Hematopoietic multipotent progenitor cell treated with erythropoietin and hydrocortisone succinate and interleukin-3 and kit ligand, for 8 days (in vitro differentiated cells): ENCODE measurements around the gene LRIG1.

Experiments used
- DNase-seq: peaks from one replicate; pipeline ENCODE4 v3.0.0-alpha.2; 2015

Gene LRIG1, protein sequence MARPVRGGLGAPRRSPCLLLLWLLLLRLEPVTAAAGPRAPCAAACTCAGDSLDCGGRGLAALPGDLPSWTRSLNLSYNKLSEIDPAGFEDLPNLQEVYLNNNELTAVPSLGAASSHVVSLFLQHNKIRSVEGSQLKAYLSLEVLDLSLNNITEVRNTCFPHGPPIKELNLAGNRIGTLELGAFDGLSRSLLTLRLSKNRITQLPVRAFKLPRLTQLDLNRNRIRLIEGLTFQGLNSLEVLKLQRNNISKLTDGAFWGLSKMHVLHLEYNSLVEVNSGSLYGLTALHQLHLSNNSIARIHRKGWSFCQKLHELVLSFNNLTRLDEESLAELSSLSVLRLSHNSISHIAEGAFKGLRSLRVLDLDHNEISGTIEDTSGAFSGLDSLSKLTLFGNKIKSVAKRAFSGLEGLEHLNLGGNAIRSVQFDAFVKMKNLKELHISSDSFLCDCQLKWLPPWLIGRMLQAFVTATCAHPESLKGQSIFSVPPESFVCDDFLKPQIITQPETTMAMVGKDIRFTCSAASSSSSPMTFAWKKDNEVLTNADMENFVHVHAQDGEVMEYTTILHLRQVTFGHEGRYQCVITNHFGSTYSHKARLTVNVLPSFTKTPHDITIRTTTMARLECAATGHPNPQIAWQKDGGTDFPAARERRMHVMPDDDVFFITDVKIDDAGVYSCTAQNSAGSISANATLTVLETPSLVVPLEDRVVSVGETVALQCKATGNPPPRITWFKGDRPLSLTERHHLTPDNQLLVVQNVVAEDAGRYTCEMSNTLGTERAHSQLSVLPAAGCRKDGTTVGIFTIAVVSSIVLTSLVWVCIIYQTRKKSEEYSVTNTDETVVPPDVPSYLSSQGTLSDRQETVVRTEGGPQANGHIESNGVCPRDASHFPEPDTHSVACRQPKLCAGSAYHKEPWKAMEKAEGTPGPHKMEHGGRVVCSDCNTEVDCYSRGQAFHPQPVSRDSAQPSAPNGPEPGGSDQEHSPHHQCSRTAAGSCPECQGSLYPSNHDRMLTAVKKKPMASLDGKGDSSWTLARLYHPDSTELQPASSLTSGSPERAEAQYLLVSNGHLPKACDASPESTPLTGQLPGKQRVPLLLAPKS

DNA sequence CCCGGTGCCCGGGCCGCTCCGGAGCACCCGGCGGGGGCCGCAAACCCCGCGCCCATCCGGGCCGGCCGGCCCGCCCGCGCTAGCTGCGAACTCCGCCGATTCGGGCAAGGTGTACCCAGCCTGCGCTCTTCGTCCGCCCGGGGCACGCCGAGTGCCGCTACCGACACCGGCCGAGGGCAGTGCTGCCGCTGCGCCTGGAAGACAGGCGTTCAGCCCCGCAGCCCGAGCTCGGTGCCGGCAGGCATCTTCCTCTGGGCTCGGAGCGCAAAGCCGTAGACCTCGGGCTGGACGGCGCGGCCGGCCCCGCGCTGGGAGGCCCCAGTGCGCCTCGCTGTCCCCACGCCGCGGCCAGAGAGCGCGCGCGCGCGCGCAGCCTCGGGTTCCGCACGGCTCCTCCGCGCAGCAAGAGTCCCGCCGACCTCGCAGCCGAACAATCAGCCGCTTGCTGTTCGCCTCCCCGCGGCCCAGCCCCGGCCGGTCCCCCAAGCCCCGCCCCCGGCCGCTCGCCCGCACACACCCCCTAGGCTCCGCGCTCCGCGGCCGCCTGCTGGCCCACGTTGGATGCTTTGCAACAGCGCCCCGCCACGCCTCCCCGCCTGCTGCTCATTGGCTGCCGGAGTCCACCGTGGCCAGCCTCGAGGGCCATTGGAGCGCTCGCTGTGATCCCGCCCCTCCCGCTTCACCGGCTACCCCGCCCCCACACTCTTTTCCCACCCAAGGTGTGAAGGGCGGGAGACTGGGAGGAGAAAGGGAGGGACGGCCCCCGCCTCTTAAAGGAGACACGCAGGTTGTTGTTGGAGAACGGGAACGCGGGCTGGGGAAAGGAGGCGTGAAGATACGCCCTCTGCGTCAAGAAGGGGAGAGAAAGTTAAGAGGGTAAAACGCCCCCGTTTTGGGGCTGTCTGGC is at the start of gene LRIG1:
LRIG1 (minus strand) TSS at position 447 of the 907 bp plus-strand sequence. CDS start 615 bp downstream, outside the sequence.
- peak; percentile 94 for DNase-seq

DNA sequence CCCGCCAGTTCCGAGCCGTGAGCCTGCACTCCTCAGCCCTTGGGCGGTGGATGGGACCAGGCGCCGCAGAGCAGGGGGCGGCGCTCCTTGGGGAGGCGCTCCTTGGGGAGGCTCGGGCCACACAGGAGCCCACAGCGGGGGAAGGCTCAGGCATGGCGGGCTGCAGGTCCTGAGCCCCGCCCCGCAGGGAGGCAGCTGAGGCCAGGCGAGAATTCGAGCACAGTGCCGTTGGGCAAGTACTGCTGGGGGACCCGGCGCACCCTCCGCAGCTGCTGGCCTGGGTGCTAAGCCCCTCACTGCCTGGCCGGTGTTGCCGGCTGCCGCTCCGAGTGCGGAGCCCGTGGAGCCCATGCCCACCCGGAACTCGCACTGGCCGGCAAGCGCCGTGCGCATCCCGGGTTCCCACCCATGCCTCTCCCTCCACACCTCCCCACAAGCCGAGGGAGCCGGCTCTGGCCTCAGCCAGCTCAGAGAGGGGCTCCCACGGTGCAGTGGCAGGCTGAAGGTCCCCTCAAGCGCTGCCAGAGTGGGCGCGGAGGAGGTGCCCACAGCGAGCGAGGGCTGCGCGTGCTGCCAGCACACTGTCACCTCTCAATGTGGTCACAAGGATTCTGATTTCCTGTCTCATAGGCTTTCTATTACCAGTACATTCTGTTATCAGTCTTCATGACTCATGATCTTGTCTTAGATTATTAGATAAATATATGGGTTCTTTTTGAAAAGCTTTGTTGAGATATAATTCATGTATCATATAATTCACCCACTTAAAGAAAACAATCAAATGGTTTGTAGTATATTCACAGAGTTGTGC is 44.0 kb upstream of the LRIG1 start:
- DNase-seq = no peak

DNA sequence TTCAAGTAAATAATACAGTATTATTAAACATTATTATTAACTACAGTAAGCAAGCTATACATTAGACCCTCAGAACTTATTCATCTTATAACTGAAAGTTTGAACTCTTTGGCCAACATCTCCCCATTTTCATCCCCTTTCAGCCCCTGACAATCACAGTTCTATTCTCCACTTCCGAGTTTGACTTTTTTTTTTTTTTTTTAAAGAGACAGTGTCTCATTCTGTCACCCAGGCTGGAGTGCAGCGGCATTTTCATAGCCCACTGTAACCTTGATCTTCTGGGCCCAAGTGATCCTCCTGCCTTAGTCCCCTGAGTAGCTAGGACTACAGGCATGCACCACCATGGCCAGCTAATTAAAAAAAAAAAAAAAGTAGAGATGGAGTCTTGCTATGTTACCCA is 41.3 kb upstream of the LRIG1 start:
- no peak for DNase-seq

DNA sequence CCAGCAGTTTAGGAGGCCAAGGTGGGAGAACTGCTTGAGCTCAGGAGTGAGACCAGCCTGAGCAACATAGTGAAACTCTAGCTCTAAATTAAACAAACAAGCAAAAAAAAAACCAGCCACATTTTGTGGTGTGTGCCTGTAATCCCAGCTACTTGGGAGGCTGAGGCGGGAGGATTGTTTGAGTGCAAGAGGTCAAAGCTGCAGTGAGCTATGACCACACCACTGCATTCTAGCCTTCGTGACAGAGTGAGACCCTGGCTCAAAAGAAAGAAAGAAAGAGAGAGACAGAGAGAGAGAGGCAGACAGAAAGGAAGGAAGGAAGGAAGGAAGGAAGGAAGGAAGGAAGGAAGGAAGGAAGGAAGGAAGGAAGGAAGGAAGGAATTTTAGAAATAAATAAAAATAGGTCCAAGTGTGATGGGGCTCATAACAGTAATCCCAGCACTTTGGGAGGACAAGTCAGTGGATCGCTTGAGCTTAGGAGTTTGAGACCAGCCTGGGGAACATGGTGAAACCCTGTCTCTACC is 38.7 kb upstream of the LRIG1 start:
- no peak for DNase-seq

DNA sequence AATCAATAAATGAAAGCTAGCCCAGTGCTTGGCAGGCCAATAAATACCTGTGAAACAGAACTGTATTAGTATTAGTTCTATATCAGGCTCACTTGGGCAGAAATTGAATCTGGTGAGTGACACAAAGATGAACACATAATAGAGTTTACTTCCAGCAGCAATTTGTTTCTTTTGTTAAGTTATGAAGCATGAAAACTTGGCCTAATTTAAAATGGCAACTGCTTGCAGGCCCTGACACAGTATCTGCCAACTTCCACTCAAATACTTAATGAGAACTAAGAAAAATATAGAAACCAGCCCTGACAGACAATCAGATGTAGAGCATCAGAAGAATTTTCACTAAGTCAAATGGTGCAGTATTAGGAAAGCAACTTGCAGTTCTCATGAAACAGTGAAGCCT is 37.6 kb upstream of the LRIG1 start:
- DNase-seq = no peak

DNA sequence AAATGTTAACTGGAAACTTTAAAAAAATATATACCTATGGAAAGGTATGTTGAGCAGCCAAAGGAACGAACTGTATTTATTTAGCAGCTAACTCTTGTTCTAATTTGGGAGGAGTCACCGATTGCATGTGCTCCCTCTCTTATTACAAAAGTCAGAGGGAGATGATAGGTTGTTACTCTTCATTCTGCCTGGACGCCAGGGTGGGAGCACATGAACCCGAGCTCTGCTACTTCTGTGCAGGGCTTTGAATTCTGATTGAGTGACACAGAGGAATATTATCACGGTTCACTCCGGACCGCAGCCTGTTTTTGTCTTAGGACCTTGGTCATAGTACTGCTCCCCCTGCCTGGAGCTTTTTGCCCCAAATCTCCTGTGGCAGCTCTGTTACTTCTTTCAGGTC is 36.9 kb upstream of the LRIG1 start:
- DNase-seq = no peak

DNA sequence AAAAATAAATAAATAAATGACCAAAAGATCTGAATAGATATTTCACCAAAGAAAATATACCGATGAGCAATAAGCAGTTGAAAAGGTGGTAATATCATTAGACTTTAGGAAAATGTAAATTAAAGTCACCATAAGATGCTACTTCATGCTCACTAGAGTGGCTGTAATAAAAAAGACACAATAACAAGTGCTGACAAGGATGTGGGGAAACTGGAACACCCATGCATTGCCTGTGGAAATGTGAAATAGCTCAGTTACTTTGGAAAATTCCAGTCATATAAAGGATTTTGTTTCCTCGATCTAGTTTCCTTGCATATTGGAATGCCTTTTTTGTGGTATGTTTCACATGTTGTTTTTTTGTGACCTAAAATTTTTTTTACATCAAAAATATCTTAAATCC is 36.0 kb upstream of the LRIG1 start:
- DNase-seq = no peak

DNA sequence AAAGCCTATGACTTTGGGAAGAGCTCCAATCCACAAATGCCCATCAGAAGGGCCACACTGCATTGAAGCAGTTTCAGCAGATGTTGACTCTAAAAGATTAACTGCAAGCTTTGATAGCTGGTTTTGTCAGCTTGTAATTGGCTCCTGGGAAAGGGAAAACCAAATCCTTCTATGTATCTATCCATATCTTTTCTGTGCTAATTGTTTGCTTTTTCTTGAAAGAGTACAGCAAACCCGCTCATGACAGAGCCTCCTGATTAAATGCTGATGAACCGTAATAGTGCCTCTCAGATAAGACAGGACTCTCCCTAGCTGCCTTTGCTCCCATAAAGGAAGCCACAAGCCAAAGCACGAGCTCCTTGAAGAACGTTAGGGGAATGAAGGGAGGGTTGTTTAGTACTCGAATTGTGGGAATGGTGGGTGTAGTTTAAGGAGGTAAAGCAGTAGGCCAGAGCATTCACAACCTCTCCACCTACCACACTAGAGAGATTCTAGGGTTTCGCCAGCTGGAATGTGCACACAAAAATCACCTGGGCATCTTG is 33.6 kb upstream of the LRIG1 start:
- DNase-seq = no peak

DNA sequence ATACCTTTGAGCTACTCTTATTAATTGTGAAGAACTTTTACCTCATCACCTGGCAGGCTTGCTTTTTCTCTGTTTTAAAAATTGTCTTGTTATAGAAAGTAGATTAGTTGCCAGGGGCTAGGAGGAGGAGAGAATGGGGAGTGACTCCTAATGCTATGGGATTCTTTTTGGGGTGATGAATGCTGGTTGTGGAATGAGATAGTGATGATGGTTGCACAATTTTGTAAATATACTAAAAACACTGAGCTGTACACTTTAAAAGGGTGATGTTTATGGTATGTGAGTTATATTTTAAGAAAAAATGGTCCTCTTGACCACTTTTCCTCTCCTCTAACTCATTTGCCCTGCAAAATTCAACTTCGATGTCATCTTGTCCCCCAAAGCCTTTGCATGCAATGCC is 31.8 kb upstream of the LRIG1 start:
- DNase-seq = no peak

DNA sequence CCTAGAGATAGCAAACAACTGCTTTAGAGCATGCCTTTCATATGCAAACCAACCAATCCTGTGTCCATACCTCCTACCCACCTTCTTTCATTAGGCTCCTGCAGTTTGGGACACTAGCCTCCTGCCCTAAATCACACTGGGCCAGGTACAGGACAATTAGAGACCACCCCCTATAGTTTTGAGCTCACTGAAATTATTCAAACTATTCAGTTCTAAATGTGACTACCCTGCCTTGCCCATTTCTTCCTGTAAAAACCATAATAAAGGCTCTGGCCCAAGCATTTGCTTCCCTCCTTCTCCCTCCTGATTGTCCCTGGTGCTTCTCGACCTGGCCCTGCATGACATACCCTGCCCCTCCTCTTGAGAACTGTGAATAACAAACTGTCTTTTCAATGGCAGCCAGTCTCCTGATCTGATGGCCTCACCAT is 31.4 kb upstream of the LRIG1 start:
- DNase-seq = no peak

DNA sequence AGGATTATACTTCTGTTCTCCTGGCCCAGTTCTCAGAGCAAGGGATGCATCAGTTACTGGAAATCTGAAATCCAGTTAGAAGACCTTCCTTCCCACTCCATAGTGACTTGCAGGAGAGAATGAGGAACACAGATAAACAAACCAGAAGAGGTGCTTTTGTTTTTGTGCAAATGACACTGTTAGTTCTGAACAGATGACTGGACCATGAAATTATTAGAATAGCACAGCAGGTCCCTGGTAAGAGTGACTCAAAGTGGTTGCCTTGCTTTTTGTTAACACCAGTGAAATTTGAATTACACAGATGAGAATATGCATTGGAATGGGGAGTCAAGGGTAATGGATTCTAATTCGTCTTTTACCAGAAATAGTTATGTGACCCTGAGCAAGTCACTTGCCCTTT is 30.4 kb upstream of the LRIG1 start:
- DNase-seq = no peak

DNA sequence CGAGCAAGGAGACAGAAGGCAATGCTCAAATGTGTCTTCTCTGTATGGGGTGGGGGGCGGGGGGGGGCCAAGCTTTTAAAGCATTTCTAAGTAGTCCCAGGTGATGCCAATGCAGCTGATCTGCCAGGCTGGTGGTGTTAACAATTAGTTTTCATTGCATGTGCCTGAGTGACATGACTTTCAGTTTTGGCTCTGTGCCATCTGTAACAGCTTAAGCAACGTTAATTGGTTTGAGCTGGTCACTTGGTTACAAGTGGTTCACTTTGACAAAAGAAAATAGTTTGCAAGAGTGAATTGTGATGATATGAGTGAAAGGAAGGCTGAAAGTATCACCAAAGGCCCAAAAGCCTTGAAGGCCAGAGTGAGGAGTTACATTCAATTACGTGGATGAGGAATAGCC is 26.4 kb upstream of the LRIG1 start:
- no peak for DNase-seq

DNA sequence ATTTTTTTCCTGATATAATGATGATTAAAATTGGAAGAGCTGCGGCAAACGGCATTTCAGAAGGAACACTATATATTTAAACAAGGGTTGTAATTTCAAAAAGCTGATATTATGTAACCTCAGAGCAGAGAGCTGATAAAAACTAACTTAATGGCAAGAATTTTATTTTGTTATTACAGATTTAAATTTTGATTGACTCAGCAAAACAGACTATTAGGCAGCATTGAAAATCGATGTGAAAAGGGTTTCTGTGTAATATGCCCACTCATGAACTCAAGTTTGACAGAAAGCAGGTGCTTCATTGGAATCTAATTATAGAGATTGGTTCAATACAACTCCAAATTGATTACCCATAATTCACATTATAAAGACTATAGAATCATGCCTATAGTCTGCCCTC is 24.9 kb upstream of the LRIG1 start:
- no peak for DNase-seq

DNA sequence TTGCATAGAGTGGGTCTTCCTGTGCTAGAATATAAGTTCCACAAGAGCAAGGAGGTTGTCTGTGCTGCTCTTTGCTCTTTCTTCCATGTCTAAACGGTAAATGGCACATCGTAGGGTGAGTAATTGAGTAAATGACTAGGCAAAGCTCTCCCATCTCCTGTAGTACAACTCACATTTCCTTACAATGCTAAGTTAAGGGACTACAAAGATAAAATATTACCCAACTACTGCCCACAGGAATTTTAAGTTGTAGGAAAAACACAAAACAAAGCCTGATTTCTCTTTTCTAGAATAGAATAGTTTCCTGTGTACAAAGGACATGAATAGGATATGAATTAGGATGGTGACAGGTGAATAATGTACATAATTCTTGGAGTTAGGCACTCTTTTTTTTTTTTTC is 19.9 kb upstream of the LRIG1 start:
- DNase-seq = no peak

DNA sequence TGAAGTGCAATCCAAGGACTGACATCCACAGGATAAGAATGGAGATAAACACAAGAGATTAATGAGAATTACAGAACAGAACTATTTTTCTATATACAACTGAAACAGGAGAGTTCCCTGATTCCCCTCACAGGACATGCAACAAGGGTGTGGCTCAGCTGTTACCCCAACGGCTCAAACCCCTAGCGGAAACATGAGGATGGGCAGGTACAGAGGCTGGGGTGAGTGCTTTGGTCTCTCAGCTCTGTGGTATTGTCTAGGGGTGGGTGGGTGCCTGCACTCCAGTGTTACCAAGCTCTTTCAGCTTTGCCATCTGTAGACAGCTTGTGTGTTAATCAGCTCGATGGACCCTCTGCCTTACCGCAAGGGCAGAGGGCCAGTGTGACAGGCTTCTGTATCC is 17.8 kb upstream of the LRIG1 start:
- no peak for DNase-seq

DNA sequence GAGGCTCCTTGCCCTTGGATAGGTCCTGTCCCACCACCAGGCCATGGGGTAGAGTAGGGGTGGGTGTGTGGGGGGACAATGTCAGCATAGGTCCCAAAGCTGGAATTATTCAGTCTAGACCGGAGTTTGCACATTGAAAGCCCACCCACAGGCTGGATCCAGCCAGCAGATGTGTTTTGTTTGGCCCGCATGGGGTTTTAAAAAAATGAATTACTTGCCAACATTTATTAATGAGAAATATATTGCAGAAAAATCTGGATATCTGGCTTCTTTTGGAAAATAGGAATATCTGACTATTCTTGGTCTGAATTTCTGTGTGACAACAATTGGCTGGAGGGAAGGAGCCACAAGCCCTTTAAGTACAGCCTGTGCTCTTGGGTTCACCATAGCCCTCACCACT is 17.3 kb upstream of the LRIG1 start:
- DNase-seq = no peak

DNA sequence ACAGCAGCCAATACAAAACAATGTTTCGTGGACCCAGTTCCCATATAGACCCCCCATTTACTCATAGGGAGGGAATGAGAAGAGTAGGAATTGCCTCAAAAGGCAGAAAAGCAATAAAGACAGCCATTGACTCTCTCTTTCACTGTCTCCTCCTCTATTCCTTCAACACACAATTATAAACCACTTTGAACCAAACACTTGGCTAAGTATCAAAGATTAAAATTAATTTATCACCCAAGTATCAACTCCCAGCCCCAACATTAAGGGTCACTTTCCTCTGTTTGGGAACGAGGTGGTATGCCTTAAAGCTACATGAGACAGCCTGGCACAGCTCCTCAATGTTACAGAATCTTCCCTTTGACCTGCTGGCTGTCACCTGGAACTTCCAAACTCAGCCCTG is 16.4 kb upstream of the LRIG1 start:
- no peak for DNase-seq

DNA sequence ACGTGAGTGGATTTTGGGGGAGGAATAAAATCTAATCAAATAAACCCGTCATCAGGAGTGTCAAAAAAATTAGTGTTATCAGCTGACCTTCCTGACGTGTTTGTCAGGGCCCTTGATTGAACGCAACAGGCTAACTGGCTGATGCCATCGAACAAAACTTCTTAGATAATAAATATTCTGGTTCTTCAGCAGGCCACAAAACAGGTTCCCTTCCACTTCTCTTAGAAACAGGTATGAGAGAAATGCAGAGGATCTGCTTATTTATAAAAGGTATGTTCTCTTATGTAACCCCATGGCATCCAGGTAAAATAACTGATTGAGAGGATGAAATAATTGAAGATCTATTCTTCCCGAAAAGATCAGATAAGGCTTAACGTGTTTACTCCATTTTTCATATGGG is 7.6 kb upstream of the LRIG1 start:
- no peak for DNase-seq

DNA sequence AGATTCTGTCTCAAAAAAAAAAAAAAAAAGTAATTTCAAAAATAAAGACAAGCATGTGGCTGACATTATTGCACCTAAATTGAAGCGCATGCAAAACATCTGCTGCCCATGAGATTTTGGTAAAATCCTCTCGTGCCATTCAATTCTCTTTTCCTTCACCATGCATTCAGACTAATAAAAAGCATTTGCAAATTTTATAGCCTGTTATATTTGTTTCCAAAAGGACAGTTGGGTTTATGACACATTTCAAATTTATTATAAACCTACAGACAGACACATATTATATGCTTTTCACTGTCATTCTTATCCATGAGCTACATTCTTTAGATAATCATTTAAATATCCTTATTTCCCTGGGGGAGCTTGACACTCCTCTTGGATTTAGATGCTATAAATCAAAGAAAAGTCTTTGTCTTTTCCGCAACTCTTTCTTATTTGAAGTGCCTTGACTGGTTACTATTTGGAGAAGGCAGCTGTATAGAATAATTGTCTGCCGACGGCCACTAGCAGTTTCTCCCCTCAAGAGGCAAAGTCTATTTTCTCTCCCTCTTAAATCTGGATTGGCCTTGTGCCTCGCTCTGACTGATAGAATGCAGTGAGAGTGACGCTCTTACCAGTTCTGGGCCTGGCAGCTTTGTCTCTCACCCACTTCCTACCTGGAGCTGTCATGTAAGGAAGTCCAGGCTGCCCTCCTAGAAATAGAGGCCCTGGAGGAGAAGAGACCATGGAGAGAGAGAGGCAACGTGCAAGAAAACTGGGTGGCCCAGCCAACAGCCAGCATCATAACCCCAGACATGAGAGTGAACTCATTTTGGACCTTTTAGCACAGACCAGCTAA is 6.8 kb upstream of the LRIG1 start:
- no peak for DNase-seq

DNA sequence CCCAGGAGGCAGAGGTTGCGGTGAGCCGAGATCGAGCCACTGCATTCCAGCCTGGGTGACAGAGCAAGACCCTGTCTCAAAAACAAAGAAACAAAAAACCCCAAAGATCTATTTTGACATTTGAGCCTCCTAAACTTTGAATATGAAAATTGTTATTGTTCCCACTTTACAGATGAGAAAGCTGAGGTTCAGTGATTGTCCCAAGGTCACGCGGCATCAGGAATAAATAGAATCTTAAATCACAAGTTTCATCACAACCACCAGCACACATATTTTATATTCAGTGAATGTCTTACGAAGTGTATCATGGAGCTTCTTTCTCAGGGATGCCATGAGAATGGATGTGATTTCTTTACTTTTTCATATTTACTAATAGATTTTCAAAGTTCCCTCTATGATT is 5.3 kb upstream of the LRIG1 start:
- no peak for DNase-seq
